Posterior vena cava (tissue), 2 donors: ENCODE data around the gene EEPD1. TPM values are rescaled to one million over a fixed set of nuclear protein-coding genes. Genes with fewer than 3 reads are reported as not detected.

Source experiments
- DNase-seq: peaks from one replicate; pipeline ENCODE4 v3.0.0-alpha.2; 2020; ENCODE audit warnings: low spot score
- intact Hi-C, 2 donors: fragments of 100-400 bp; cut with DNase I; formaldehyde crosslinking; loops; one replicate each; pipeline versions ENCODE4 v1.14.1 to v1.14.2; 2022 to 2023
- total RNA-seq, 2 donors: library from RNA; stranded (reverse); fragmentation: NEBNext Ultra II Directional; extraction: Animal tissue kit (Norgen Biotek cat#: 25700); gene quantifications; one replicate each; pipeline ENCODE4 v1.2.1, GENCODE V29; 2021
- donor health status: DM: yes; HTN: yes; CAD: no.
- donor health status: DM: yes; HTN: yes; CAD: no.

The EEPD1 gene
- total RNA-seq, 2 donors from 2014 or later: 9.7 to 10.4 TPM

- intact Hi-C loops: no loop called here
These were observed 28.6 kb downstream of the EEPD1 start for GRCh38 chr7:36181668-36182067.

GRCh38 chr7:36182854-36183604 is 30.0 kb downstream of the EEPD1 start:
- intact Hi-C loops: no loop called here
- DNase-seq: no peak

More at GRCh38 chr7:36181668-36182067, 28.6 kb downstream of the EEPD1 start:
- no peak for DNase-seq

- no peak for DNase-seq
- intact Hi-C loops: no loop called here
These were observed 32.0 kb downstream of the EEPD1 start for GRCh38 chr7:36185092-36185491.

GRCh38 chr7:36185756-36186155 is 32.7 kb downstream of the EEPD1 start:
- DNase-seq: no peak
- intact Hi-C loops: no loop called here

GRCh38 chr7:36186359-36187121 is 33.5 kb downstream of the EEPD1 start:
- DNase-seq: no peak
- intact Hi-C loops: no loop called here

- intact Hi-C loops: no loop called here
- DNase-seq: no peak
These were observed 35.2 kb downstream of the EEPD1 start for GRCh38 chr7:36188266-36188665.

GRCh38 chr7:36188906-36189305 is 35.9 kb downstream of the EEPD1 start:
- intact Hi-C loops: no loop called here
- DNase-seq: no peak

GRCh38 chr7:36190447-36191291 is 37.6 kb downstream of the EEPD1 start:
- intact Hi-C loops: no loop called here
- no peak for DNase-seq

GRCh38 chr7:36191292-36191920 is 38.4 kb downstream of the EEPD1 start:
- intact Hi-C loops: no loop called here
- no peak for DNase-seq

GRCh38 chr7:36192053-36192824 is 39.2 kb downstream of the EEPD1 start:
- no peak for DNase-seq
- intact Hi-C loops: no loop called here

GRCh38 chr7:36192877-36193276 is 39.8 kb downstream of the EEPD1 start:
- no peak for DNase-seq
- intact Hi-C loops: no loop called here

GRCh38 chr7:36198854-36199266 is 45.8 kb downstream of the EEPD1 start:
- no peak for DNase-seq
- intact Hi-C loops: no loop called here

GRCh38 chr7:36199329-36199728 is 46.3 kb downstream of the EEPD1 start:
- intact Hi-C loops: no loop called here
- DNase-seq: no peak

GRCh38 chr7:36201122-36201723 is 48.2 kb downstream of the EEPD1 start:
- DNase-seq: no peak
- intact Hi-C loops: no loop called here

- DNase-seq: no peak
- intact Hi-C loops: no loop called here
These were observed 49.3 kb downstream of the EEPD1 start for GRCh38 chr7:36202398-36202797.

GRCh38 chr7:36203071-36203790 is 50.2 kb downstream of the EEPD1 start:
- no peak for DNase-seq
- intact Hi-C loops: no loop called here

GRCh38 chr7:36204044-36204663 is 51.1 kb downstream of the EEPD1 start:
- DNase-seq: no peak
- intact Hi-C loops: no loop called here
